ENCODE results near the gene C1QC. TPM values are rescaled to one million over a fixed set of nuclear protein-coding genes. Genes with fewer than 3 reads are reported as not detected.

The C1QC gene
- total and polyA plus RNA-seq, 4 donors: 52.9 to 242 (median 104) TPM

- no peak for DNase-seq (ENCODE audit: low spot score)
- Histone ChIP-seq H3K9ac (ENCODE audit: low read depth in 1 of 2, low read length in 2 of 2) (no peak overlapping the region), H3K27ac (ENCODE audit: low read depth in 1 of 2, low read length in 2 of 2) (no peak overlapping the region), H3K9me3 (ENCODE audit: control insufficient read depth in 4 of 4, low read length in 3 of 4) (peaks cover 0 to 2% (median 0%) of the 10 kb centered on the region in 4 donors), H3K4me1 (ENCODE audit: control insufficient read depth in 4 of 4, insufficient read depth in 4 of 4, low read length in 3 of 4) (no peaks in the 10 kb centered on the region), H3K36me3 (ENCODE audit: control insufficient read depth in 4 of 4, insufficient read depth in 3 of 4, low read depth in 1 of 4, low read length in 3 of 4) (no peaks in the 10 kb centered on the region), H3K4me3 (ENCODE audit: low read depth in 1 of 3, low read length in 3 of 3) (no peak overlapping the region), H3K27me3 (ENCODE audit: control insufficient read depth in 4 of 4, insufficient read depth in 4 of 4, low read length in 3 of 4) (peaks cover 0 to 8% (median 6%) of the 10 kb centered on the region in 4 donors)
- WGBS: 12% methylated on average over 10 of the region's 10 CpGs
- TF ChIP-seq REST (IDR thresholded peaks at IDR 0.05) (peak; percentile 72), FOXA1 (IDR thresholded peaks at IDR 0.05) (no peak)
These were observed 36.3 kb upstream of the C1QC start for GRCh38 chr1:22607154-22607553.

- H3K4me1 ChIP-seq (ENCODE audit: control insufficient read depth in 4 of 4, insufficient read depth in 4 of 4, low read length in 3 of 4): no peaks in the 10 kb centered on the region
- no peaks in the 10 kb centered on the region for H3K36me3 ChIP-seq (ENCODE audit: control insufficient read depth in 4 of 4, insufficient read depth in 3 of 4, low read depth in 1 of 4, low read length in 3 of 4)
- H3K4me3 ChIP-seq (ENCODE audit: low read depth in 1 of 3, low read length in 3 of 3): no peak overlapping the region
- H3K9ac ChIP-seq (ENCODE audit: low read depth in 1 of 2, low read length in 2 of 2): no peak overlapping the region
- WGBS: 65% methylated on average over 3 of the region's 3 CpGs
- TF ChIP-seq GABPA (IDR thresholded peaks at IDR 0.05 in 1 of 2, conservative IDR thresholded peaks at IDR 0.05 in 1 of 2) (no peak), RAD21 (IDR thresholded peaks at IDR 0.05) (no peak), SP1 (IDR thresholded peaks at IDR 0.05) (no peak), EGR1 (IDR thresholded peaks at IDR 0.05; ENCODE audit: low read depth in 2 of 2) (no peak), MAX (IDR thresholded peaks at IDR 0.05) (no peak), FOXA2 (IDR thresholded peaks at IDR 0.05) (no peak), ZBTB33 (IDR thresholded peaks at IDR 0.05) (no peak), REST (IDR thresholded peaks at IDR 0.05) (no peak), JUND (IDR thresholded peaks at IDR 0.05) (no peak), TAF1 (conservative IDR thresholded peaks at IDR 0.05) (no peak), ATF3 (IDR thresholded peaks at IDR 0.05) (no peak), HNF4G (IDR thresholded peaks at IDR 0.05) (no peak), RXRA (IDR thresholded peaks at IDR 0.05) (no peak), YY1 (IDR thresholded peaks at IDR 0.05) (no peak), FOXA1 (IDR thresholded peaks at IDR 0.05) (no peak), HNF4A (conservative IDR thresholded peaks at IDR 0.05) (no peak)
- no peak for DNase-seq (ENCODE audit: low spot score)
- peaks cover 0 to 8% (median 6%) of the 10 kb centered on the region in 4 donors for H3K27me3 ChIP-seq (ENCODE audit: control insufficient read depth in 4 of 4, insufficient read depth in 4 of 4, low read length in 3 of 4)
- no peak overlapping the region for H3K27ac ChIP-seq (ENCODE audit: low read depth in 1 of 2, low read length in 2 of 2)
- H3K9me3 ChIP-seq (ENCODE audit: control insufficient read depth in 4 of 4, low read length in 3 of 4): peaks cover 0 to 2% (median 0%) of the 10 kb centered on the region in 4 donors
These were observed 35.1 kb upstream of the C1QC start for GRCh38 chr1:22608361-22608760.

Data from liver (tissue), 9 donors.